Bronchial epithelial cell (primary cell): ENCODE data around the gene OXT. TPM values are rescaled to one million over a fixed set of nuclear protein-coding genes. Genes with fewer than 3 reads are reported as not detected.

Experiments
- DNase-seq: peaks from one replicate; pipeline ENCODE4 v3.0.0-alpha.2; 2010; ENCODE audit warnings: low read depth
- FAIRE-seq: peaks from 2 replicates; lab custom pipeline; 2011; peaks lifted over from hg19 to GRCh38; lab: Jason Lieb, UNC
- H3K27me3 ChIP-seq: 2 replicates; pipeline ENCODE4 v1.5.1; 2011; ENCODE audit warnings: low read length; ENCODE audit not compliant: control insufficient read depth, insufficient read depth
- H3K36me3 ChIP-seq: 2 replicates; pipeline ENCODE4 v1.5.1; 2011; ENCODE audit warnings: low read length; ENCODE audit not compliant: control insufficient read depth, insufficient read depth
- H3K4me3 ChIP-seq: 2 replicates; pipeline ENCODE4 v1.5.1; 2011; ENCODE audit warnings: mild to moderate bottlenecking, low read depth, low read length, control low read depth
- CTCF ChIP-seq: IDR thresholded peaks from 2 replicates; pipeline ENCODE4 v1.5.1; 2011; ENCODE audit warnings: mild to moderate bottlenecking, moderate library complexity, low read length, control low read depth, inconsistent platforms; ENCODE audit not compliant: insufficient read depth, severe bottlenecking
- total RNA-seq: library from RNA; depleted of rRNA; stranded (reverse); fragments of >200 nt; gene quantifications from 2 replicates; pipeline ENCODE4 v1.2.1, GENCODE V29; 2014

OXT gene
- total RNA-seq, 1 donor from 2014 or later = not detected

DNA sequence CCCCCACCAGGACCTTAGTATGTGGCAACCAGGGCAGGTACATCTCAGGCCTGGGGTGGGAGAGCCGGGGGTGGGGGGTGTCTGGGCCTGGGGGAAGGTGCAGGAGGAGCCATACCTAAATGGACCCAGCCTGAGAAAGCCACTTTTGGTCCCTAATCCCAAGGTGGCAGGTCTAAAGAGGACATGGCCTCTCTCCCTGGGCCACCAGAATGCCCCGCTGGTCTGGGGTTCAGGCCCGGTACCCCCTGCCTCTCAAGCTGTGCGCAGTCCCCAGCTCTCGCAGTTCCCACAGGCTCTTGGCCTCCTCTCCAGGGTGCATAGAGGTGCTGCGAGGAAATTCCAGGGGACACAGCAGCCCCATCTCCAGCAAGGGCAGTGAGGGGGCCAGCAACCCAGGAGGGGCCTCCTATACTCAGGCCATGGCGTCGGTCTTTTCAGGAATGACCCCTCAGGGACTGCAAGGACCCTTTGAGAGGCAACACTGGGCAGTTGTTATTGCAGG is 14.2 kb downstream of the OXT start:
- H3K27me3 ChIP-seq = peaks cover 19% of the 10 kb centered on the region

DNA sequence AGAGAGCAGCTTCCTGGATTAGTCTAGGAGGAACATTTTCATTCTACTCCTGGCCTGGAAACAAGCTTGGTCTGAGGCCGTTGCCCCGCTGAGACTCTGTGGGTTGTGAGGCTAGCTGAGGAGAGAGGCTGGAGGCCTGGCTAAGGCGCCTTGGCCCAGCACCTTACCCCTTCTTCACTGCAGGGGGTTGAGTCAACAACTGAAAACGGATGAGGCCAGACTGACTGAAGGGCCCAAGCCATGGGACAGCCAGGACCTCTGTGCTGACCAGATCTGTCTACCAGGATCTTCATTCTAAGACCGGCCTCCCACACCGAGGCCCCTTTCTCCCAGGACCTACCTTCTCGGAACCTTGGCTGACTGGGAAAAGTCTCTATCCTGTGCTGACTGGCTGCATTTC is 16.6 kb downstream of the OXT start:
- DNase-seq (no peak), FAIRE-seq (no peak)
- H3K4me3 ChIP-seq = no peak overlapping the region
- no peak for TF ChIP-seq CTCF
- H3K27me3 ChIP-seq = peaks cover 4% of the 10 kb centered on the region
- no peaks in the 10 kb centered on the region for H3K36me3 ChIP-seq

More for the DNA sequence above, 14.2 kb downstream of the OXT start:
- FAIRE-seq = no peak
- no peak for DNase-seq
- Histone ChIP-seq H3K36me3 (no peaks in the 10 kb centered on the region), H3K4me3 (no peak overlapping the region)
- no peak for TF ChIP-seq CTCF

- H3K27me3 ChIP-seq = no peaks in the 10 kb centered on the region
- no peaks in the 10 kb centered on the region for H3K36me3 ChIP-seq
- no peak for TF ChIP-seq CTCF
- DNase-seq (no peak), FAIRE-seq (no peak)
- H3K4me3 ChIP-seq = no peak overlapping the region
Measured at GRCh38 chr20:3090565-3090964, 19.1 kb downstream of the OXT start.

DNA sequence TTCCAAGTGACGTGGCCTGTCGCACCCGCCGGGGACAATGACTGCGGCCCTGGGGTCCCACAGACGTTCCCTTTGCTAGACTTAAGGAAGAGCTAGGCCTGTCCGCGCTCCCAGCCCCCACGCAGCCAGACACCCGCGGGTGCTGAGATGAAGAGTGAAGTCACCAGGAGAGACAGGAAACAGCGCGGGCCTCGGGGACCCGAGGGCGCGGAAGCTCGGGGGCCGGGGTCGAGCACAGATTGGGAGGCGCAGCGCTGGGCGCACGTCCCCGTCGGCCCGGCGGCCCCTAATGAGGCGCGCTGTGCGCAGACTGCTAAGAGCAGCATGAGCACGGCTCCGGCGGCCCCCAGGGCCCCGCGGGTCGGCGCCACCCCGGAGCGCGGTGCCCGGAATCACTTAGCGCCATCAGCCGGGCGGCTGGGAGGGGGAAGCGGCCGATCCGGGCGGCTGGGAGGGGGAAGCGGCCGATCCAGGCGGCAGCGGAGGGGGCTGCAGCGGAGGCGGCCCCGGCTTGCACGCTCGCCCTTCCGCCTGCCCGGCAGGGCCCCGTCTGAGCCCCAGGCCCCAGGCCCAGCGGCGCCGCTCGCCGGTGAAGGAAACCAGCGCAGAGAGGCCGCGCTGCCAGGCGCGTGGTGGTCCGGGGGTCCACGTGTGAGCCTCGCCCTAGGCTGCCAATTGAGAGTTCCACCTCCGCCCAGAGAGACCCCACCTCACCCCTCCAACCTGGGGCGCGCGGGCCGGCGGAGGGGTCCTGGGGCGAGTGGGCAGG is 21.4 kb downstream of the OXT start:
- DNase-seq = no peak
- H3K36me3 ChIP-seq = no peaks in the 10 kb centered on the region
- peak overlapping the region; percentile 14 for H3K4me3 ChIP-seq
- H3K27me3 ChIP-seq = no peaks in the 10 kb centered on the region
- FAIRE-seq = no peak
- no peak for TF ChIP-seq CTCF

GRCh38 chr20:3093861-3094361 is 22.5 kb downstream of the OXT start:
- H3K27me3 ChIP-seq = no peaks in the 10 kb centered on the region

More at GRCh38 chr20:3093861-3094361, 22.5 kb downstream of the OXT start:
- FAIRE-seq (no peak), DNase-seq (no peak)
- Histone ChIP-seq H3K36me3 (no peaks in the 10 kb centered on the region), H3K4me3 (no peak overlapping the region)
- TF ChIP-seq CTCF = no peak
